GM21367 (cell line): Measurements from ENCODE around the gene PGS1.
"Not testable (repeated sequence)": the region's sequence is repeated elsewhere in the genome, so short reads cannot be mapped to it uniquely, and the experiment has no call there.

Source experiments
- ATAC-seq: cut with Tn5 transposase; IDR thresholded peaks from one replicate; pipeline ENCODE4 v1.9.1; 2021; ENCODE audit not compliant: unreplicated experiment

The PGS1 gene

GRCh38 chr17:78378225-78379130, at the start of gene PGS1:
Gene PGS1, plus strand, starts transcription at chr17:78378649. Its CDS starts 17 bp downstream, at chr17:78378666.
- peak; percentile 45 for ATAC-seq

GRCh38 chr17:78329263-78330059, 49.0 kb upstream of the PGS1 start:
- no peak for ATAC-seq

- no peak for ATAC-seq
Observed at GRCh38 chr17:78330570-78331224, 47.8 kb upstream of the PGS1 start.

GRCh38 chr17:78331355-78331754, 47.1 kb upstream of the PGS1 start:
- not testable (repeated sequence) for ATAC-seq

- ATAC-seq = no peak
Observed at GRCh38 chr17:78332991-78333390, 45.5 kb upstream of the PGS1 start.

- ATAC-seq = no peak
Observed at GRCh38 chr17:78335209-78335608, 43.2 kb upstream of the PGS1 start.

- ATAC-seq = peak; percentile 60
Observed at GRCh38 chr17:78337244-78338109, 41.0 kb upstream of the PGS1 start.

- no peak for ATAC-seq
Observed at GRCh38 chr17:78338486-78339259, 39.8 kb upstream of the PGS1 start.

GRCh38 chr17:78340183-78340955, 38.1 kb upstream of the PGS1 start:
- no peak for ATAC-seq

- ATAC-seq = no peak
Observed at GRCh38 chr17:78341559-78342448, 36.6 kb upstream of the PGS1 start.

- ATAC-seq = no peak
Observed at GRCh38 chr17:78342449-78343186, 35.8 kb upstream of the PGS1 start.

- no peak for ATAC-seq
Observed at GRCh38 chr17:78343187-78343542, 35.3 kb upstream of the PGS1 start.

- no peak for ATAC-seq
Observed at GRCh38 chr17:78343543-78344201, 34.8 kb upstream of the PGS1 start.

- no peak for ATAC-seq
Observed at GRCh38 chr17:78344666-78345065, 33.8 kb upstream of the PGS1 start.

GRCh38 chr17:78345172-78345571, 33.3 kb upstream of the PGS1 start:
- ATAC-seq = no peak

GRCh38 chr17:78345791-78346494, 32.5 kb upstream of the PGS1 start:
- ATAC-seq = no peak
